Body of pancreas (tissue), 4 donors: ENCODE data around the gene SLC2A4RG.

Source experiments
- POLR2A ChIP-seq, 3 donors: fragments of 450-650 bp; IDR thresholded peaks; one replicate each; pipeline ENCODE4 v1.6.1; 2016; ENCODE audit warnings: antibody characterized with exemption in 3 of 3, mild to moderate bottlenecking in 2 of 3
- TF ChIP-seq, protein P1 (sequence below), 7 experiments: fragments of 450-650 bp in 4 of 7; fragments of 200-600 bp in 3 of 7; sonication (generic) in 3 of 7; IDR thresholded peaks; one replicate each; pipeline ENCODE4 v1.5.1; 2016 to 2019; ENCODE audit warnings: antibody characterized with exemption in 7 of 7

DNA sequence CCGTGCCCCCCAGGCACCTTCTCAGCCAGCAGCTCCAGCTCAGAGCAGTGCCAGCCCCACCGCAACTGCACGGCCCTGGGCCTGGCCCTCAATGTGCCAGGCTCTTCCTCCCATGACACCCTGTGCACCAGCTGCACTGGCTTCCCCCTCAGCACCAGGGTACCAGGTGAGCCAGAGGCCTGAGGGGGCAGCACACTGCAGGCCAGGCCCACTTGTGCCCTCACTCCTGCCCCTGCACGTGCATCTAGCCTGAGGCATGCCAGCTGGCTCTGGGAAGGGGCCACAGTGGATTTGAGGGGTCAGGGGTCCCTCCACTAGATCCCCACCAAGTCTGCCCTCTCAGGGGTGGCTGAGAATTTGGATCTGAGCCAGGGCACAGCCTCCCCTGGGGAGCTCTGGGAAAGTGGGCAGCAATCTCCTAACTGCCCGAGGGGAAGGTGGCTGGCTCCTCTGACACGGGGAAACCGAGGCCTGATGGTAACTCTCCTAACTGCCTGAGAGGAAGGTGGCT lies 42.2 kb upstream of the SLC2A4RG start:
- TF ChIP-seq, protein P1, sequence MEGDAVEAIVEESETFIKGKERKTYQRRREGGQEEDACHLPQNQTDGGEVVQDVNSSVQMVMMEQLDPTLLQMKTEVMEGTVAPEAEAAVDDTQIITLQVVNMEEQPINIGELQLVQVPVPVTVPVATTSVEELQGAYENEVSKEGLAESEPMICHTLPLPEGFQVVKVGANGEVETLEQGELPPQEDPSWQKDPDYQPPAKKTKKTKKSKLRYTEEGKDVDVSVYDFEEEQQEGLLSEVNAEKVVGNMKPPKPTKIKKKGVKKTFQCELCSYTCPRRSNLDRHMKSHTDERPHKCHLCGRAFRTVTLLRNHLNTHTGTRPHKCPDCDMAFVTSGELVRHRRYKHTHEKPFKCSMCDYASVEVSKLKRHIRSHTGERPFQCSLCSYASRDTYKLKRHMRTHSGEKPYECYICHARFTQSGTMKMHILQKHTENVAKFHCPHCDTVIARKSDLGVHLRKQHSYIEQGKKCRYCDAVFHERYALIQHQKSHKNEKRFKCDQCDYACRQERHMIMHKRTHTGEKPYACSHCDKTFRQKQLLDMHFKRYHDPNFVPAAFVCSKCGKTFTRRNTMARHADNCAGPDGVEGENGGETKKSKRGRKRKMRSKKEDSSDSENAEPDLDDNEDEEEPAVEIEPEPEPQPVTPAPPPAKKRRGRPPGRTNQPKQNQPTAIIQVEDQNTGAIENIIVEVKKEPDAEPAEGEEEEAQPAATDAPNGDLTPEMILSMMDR (IDR thresholded peaks at IDR 0.05) = no peak
- no peak for TF ChIP-seq POLR2A (IDR thresholded peaks at IDR 0.05)
